CD4-positive, alpha-beta T cell treated with Interleukin-6 at 100 ng/mL for 8 hours (primary cell): Measurements from ENCODE around the gene CSGALNACT2.
"Not testable (repeated sequence)": the region's sequence is repeated elsewhere in the genome, so short reads cannot be mapped to it uniquely, and the experiment has no call there.

ENCODE experiments used
- DNase-seq: peaks from one replicate; pipeline ENCODE4 v3.0.0-alpha.2; 2020; ENCODE audit warnings: mixed read lengths, low spot score

CSGALNACT2 gene

GRCh38 chr10:43216931-43217562, 78.8 kb downstream of the CSGALNACT2 start:
- DNase-seq: no peak

DNA sequence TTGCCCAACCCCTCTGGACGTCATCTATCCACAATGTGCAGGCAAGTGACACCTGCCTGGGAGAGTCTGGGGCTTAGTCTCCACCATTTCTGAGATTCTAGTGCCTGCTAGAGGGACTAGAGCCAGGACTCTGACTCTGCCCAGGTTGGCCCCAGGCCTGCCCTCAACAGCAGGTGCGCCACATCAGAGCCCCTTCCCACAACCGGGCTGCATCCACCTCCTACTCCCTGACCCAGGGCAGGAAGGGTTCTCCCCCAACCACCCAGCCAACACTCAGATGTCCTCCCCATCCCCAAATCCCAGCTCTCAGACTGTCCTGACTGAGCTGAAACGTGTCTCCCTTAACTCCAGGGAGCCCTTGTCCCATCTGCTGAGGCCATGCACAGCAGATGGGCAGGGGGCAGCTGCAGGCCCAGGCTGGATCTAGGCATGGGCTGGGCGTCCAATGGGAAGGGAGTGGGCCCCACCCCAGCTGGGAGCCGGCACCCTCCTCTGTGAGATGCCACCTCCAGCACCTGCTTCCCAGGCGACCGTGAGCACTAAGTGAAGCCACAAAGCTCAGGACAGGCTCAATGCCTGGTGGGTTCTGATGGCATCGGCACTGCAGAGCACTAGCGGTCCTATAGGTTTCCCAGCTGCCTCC, 79.4 kb downstream of the CSGALNACT2 start:
- DNase-seq: no peak

- DNase-seq: no peak
These were observed 80.1 kb downstream of the CSGALNACT2 start for GRCh38 chr10:43218206-43218950.

DNA sequence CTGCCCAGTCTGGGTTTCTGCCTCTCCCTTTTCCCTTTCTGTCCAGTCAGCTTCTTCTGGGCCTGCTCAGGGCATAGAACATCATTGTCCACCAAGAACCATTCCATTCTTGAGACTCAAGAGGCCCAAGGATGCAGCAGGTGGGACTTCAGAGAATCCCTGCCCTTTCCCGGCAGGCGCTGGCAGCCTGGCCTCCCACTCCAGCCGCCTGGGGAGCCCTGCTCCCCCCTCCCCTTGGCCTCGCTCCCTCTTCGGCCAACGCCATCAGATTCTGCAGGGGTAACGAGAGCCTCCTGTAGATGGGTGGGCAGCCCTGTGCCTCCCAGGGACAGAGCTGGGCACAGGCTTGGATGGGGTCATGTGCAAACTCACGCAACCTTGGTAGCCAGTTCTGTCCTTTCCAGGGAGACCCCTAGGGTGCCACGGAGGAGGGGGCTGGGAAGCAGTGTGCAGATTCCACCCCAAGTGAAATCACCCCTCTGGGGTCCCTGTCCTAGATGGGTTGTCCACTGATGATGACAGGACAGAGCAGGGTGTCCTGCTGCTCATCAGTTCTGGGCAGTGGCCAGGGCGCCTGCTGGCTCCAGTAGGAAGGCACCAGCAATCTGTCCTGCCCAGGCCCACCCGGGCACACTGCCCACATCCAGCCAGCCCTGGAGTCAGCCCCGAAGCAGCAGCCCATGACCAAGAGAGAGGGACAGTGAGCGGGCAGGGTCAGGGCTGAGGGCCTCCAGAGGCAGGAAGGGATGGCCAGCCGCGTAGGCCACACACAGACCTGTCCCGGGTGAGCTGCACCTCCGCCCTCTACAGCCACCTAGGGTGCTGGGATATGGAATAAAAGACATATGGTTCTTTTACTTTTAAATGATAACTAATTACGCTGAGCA, 80.9 kb downstream of the CSGALNACT2 start:
- DNase-seq: no peak

- no peak for DNase-seq
These were observed 81.6 kb downstream of the CSGALNACT2 start for GRCh38 chr10:43219848-43220247.

DNA sequence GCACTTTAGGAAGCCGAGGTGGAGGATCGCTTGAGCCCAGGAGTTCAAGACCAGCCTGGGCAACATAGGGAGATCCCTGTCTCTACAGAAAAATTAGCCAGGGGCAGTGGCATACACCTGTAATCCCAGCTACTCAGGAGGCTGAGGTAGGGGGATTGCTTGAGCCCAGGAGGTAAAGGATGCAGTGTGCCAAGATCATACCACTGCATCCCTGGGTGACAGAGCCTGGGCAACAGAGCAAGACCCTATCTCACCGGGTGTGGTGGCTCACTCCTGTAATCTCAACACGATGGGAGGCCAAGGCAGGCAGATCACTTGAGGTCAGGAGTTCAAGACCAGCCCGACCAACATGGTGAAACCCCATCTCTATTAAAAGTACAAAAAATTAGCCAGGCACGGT, 82.0 kb downstream of the CSGALNACT2 start:
- DNase-seq: not testable (repeated sequence)

GRCh38 chr10:43220657-43221418, 82.6 kb downstream of the CSGALNACT2 start:
- DNase-seq: no peak

DNA sequence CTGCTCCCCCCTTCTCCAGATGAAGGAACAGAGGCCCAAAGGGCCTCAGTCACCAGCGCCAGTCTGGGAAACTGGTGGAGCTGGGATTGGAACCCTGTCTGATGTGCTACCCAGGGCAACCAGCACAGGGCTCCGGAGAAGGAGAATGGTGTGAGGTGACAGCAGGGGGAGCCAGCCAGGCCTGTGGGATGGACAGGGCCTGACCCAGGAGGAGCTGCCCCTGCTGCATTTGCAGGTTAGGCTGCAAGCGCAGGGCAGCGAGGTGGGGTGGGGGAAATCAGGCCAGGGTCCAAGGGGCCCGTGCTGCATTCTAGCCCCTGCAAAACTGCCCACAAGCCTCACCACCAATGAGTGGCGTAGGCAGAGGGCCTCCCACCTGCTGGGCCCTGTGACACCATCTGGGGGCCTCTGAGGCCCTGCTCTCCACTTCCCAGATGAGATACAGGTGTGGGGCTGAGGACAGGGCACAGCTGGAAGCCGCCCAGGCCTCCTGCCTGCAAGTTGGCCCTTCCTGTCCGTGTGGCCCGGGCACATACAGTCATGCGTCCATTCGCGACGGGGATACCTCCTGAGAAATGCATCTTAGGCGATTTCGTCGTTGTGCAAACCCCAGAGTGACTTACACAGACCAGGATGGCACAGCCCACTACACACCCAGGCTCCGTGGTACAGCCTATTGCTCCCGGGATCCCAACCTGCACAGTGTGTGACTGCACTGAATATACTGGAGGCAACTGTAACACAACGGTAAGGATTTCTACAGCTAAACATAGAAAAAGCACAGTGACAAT, 83.4 kb downstream of the CSGALNACT2 start:
- DNase-seq: no peak

GRCh38 chr10:43222210-43222720, 84.0 kb downstream of the CSGALNACT2 start:
- DNase-seq: no peak

DNA sequence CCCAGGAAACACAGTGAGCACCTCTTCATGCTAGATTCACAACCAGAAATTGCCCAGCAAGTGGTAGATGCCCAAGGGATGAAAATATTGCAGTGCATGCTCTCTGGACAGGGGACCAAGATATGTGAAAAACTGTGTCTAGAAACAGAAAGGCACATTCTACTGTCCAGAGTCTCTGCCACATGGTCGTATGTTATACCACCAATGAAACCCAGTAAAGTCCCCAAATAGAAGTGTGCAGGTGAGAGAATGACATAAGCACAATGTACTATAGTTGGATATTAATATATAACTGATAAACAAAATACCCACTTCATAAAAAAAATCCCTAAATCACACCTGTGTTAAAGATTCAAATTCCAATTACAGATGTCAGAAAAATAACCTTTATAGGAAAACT, 84.8 kb downstream of the CSGALNACT2 start:
- DNase-seq: no peak

DNA sequence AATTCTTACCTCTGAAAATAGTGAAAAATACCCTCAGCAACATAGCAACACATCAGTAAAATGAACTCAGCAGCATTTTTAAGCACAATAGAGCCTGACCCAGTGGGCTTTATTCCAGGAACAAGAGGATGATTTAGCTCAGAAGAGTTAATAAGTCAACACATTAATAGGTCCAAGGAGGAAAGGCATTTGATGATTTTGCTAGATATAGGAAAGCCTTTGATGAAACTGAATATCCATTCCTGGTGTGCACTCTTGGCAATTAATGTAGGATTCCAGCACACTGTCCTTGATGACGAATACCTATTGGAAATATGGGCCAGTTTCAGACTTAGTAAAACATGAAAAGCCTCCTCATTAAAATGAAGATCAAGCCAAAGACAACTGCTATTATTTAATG, 86.1 kb downstream of the CSGALNACT2 start:
- no peak for DNase-seq

- no peak for DNase-seq
These were observed 87.0 kb downstream of the CSGALNACT2 start for GRCh38 chr10:43225004-43225786.

GRCh38 chr10:43225787-43226153, 87.5 kb downstream of the CSGALNACT2 start:
- peak; percentile 18 for DNase-seq

DNA sequence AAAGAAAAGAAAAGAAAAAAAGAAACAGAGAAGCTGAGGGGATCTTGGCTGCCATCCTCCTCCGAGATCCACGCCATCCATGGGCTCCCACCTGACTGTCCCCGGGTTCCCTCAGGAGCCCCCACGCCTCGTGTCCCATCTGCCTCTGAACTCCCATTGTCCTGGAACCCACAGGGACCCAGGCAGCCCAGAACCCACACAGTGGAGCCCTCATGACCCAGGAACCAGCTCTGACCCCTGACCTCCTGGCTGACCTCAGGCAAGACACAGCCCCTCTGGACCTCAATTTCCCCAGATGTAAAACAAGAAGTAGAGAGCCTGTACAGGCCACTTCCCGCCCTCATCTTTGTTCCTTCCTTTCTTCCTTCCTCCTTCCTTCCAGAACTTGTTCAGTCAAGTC, 88.2 kb downstream of the CSGALNACT2 start:
- DNase-seq: no peak

DNA sequence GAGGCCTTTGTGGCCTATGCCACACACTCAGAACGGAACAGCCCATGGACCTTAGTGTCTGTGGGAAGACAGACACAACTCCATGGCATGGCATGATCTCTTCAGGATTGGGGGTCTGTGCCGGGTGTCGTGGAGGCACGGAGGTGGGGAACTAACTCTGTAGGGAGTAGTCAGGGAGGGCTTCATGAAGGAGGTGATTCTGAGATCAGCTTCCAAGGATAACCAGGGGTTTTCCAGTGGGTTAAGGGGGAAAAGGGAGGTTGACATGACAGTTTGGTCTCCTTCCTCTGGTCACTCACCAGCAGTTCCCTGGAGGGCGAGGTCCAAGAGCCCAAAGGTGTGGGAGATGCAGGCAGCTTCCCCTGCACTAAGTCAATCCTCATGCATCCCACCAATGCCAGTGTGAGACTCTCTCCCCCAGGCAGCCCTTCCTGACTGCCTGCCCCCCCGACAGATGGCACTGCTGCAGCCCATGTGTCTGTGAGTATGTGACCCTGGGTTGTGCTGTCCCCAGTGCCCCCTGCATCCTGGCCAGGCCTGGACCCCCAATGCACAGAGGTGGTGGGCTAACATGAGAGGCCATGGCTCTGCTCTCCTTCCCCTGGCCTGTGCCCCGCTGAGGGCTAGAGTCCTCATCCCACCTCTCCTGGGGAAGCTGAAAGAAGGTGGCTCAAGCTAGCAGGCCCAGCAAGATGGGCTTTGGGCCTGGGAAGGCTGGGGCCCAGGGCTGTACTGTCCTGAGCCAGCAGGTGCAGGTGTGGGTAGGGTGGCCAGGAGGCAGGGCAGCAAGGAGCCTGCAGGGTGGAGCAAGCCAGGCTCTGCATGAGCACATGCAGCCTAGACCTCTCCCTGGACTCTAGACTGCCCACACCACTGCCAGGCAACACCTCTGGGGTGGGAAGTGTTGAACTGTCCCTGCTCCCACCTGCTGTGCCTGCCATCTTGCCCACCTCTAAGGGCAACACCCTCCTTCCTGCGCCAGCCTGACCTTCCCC, 88.9 kb downstream of the CSGALNACT2 start:
- no peak for DNase-seq

DNA sequence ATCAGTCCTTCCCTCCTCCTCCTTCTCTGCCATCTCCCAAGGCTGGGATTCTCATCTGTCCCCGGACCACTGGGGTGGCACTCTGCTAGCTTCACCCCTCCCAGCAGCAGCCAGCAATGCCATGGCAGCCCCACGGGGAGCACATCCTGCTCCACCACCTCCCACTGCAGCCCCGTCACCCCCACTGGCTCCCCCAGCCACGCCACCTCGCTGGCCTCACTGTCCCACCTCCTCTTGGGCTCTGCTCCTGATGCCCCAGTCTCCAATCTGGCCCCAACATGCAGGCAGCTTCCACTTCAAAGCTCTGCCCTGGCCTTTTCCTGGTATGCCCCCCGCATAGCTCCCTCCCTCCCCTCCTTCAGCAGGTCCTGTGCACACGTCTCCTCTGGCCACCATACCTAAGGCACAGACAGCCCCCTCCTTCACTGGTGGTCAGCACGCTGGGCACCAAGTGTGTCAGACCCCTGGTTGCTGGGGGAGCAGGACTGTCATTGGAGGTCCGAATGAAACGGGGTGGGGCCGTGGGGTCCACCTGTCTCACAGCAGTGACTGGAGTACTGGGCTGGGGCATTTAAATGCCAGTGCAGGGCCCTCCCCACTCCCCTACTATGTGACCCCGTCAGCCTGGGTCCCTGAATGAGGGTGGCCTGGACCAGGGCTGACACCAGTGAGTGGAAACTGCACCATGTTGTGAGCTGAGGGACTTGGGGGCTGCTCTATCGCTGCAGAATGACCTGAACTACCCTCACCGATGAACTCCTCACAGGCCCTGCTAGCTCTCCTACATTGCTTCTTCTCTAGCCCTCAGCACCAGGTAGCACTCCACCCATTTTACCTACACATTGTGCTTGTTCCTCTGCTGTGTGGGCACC, 89.9 kb downstream of the CSGALNACT2 start:
- no peak for DNase-seq

DNA sequence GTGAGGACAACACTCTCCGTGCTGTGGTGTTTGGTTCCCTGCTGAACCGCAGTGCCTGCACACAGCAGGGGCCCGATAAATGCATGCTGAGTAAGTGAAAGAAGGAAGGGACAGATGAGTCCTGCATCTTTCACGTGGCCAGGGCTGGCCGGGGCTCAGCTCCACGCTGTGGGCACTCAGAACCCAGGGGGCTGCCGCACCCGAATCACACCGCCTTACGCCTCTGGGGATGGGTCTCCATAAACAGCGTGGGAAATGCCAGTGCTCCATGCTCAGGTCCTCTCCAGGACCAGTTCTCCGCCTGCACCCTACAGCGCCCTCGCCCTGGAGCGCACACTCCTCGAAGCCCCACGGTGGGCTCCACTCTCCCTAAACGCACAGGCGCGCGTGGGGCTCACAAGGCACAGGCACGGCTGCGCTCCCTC, 90.5 kb downstream of the CSGALNACT2 start:
- no peak for DNase-seq
